ENCODE measurements around the gene ADCY9.

DNA sequence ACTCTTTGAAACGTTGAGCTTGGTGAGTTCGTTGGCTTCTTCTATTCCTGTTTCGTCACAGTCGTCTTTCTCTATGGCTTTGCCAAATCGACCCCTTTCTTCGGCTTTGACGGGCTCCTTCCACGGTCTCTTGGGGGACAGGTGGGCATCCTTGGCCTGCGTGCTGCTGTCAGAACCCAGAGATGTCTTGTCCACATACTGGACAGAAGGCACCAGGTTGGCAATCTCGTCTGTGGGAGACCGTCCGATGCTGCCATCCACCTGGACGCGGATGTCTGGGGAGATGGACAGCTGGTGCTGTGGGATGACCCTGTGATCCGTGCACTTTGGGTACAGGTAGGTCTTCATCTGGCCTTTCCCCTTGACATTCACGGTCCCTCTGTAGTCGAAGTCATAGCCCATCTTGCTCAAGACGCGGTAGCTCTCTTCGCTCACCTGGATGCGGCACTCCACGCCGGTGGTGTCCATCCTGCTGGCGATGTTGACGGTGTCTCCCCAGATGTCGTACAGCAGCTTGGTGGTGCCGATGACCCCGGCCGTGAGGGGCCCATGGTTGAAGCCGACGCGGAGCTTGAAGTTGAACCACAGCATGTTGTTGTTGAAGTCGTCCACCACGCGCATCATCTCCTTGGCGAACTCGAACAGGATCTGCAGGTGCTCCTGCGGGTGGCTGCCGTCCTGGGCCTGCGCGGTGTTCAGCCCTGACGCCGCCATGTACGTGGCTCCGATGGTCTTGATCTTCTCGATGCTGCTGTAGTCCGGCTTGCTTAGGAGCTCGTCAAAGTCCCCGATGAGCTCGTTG, 150.3 kb downstream of the ADCY9 start:
- TF ChIP-seq, protein P1, sequence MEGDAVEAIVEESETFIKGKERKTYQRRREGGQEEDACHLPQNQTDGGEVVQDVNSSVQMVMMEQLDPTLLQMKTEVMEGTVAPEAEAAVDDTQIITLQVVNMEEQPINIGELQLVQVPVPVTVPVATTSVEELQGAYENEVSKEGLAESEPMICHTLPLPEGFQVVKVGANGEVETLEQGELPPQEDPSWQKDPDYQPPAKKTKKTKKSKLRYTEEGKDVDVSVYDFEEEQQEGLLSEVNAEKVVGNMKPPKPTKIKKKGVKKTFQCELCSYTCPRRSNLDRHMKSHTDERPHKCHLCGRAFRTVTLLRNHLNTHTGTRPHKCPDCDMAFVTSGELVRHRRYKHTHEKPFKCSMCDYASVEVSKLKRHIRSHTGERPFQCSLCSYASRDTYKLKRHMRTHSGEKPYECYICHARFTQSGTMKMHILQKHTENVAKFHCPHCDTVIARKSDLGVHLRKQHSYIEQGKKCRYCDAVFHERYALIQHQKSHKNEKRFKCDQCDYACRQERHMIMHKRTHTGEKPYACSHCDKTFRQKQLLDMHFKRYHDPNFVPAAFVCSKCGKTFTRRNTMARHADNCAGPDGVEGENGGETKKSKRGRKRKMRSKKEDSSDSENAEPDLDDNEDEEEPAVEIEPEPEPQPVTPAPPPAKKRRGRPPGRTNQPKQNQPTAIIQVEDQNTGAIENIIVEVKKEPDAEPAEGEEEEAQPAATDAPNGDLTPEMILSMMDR (IDR thresholded peaks at IDR 0.05; ENCODE audit: insufficient read depth, low read depth, low read length): no peak
- no peak for TF ChIP-seq EZH2 (IDR thresholded peaks at IDR 0.05; ENCODE audit: insufficient read depth, low read length)

Data from astrocyte (in vitro differentiated cells and primary cell).